ENCODE results near the gene TBC1D23.

DNA sequence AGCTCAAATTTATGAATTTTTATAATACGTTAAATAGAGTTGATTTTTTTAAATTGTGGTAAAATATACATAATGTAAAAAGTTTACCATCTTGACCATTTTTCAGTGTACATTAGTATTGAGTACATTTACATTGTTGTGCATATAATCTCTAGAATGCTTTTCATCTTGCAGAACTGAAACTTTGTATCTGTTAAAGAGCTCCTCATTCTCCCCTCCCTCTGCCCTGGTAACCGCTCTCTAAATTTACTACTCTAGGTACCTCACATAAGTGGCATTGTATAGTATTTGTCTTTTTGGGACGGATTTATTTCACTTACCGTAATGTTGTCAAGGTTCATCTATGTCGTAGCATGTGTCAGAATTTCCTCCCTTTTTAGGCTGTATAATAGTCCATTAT, 13.6 kb downstream of the TBC1D23 start:
- TF ChIP-seq, protein P1, sequence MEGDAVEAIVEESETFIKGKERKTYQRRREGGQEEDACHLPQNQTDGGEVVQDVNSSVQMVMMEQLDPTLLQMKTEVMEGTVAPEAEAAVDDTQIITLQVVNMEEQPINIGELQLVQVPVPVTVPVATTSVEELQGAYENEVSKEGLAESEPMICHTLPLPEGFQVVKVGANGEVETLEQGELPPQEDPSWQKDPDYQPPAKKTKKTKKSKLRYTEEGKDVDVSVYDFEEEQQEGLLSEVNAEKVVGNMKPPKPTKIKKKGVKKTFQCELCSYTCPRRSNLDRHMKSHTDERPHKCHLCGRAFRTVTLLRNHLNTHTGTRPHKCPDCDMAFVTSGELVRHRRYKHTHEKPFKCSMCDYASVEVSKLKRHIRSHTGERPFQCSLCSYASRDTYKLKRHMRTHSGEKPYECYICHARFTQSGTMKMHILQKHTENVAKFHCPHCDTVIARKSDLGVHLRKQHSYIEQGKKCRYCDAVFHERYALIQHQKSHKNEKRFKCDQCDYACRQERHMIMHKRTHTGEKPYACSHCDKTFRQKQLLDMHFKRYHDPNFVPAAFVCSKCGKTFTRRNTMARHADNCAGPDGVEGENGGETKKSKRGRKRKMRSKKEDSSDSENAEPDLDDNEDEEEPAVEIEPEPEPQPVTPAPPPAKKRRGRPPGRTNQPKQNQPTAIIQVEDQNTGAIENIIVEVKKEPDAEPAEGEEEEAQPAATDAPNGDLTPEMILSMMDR (IDR thresholded peaks at IDR 0.05), result no peak
- TF ChIP-seq EP300 (IDR thresholded peaks at IDR 0.05; ENCODE audit: low read depth) (no peak), POLR2A (IDR thresholded peaks at IDR 0.05) (no peak), POLR2AphosphoS5 (IDR thresholded peaks at IDR 0.05) (no peak)

Data from transverse colon (tissue), 4 donors.